Trophoblast cell (in vitro differentiated cells and primary cell): ENCODE results near the gene FCHSD2.

Source experiments
- DNase-seq, 2 donors: peaks; one replicate each; pipeline ENCODE4 v3.0.0-alpha.2; 2016
- H2AFZ ChIP-seq: 2 replicates; pipeline ENCODE4 v1.6.1; 2013; ENCODE audit warnings: low read length, moderate library complexity, mild to moderate bottlenecking; ENCODE audit not compliant: insufficient read depth, poor library complexity
- H2AK5ac ChIP-seq: 2 replicates; pipeline ENCODE4 v1.6.1; 2013; ENCODE audit warnings: mild to moderate bottlenecking, low read length
- H2BK120ac ChIP-seq: 2 replicates; pipeline ENCODE4 v1.6.1; 2013; ENCODE audit warnings: low read length, mild to moderate bottlenecking, moderate library complexity; ENCODE audit not compliant: insufficient read depth, poor library complexity
- H2BK12ac ChIP-seq: 2 replicates; pipeline ENCODE4 v1.6.1; 2013; ENCODE audit warnings: mild to moderate bottlenecking, low read length, moderate library complexity
- H2BK5ac ChIP-seq: 2 replicates; pipeline ENCODE4 v1.6.1; 2013; ENCODE audit warnings: low read length, low read depth, moderate library complexity, mild to moderate bottlenecking; ENCODE audit not compliant: poor library complexity
- H3K14ac ChIP-seq: 2 replicates; pipeline ENCODE4 v1.6.1; 2013; ENCODE audit warnings: mild to moderate bottlenecking, low read length
- H3K18ac ChIP-seq: 2 replicates; pipeline ENCODE4 v1.6.1; 2013; ENCODE audit warnings: mild to moderate bottlenecking, low read length
- H3K23ac ChIP-seq: 2 replicates; pipeline ENCODE4 v1.6.1; 2013; ENCODE audit warnings: low read length
- H3K27ac ChIP-seq: 2 replicates; pipeline ENCODE4 v1.5.1; 2013; ENCODE audit warnings: low read depth, mild to moderate bottlenecking, inconsistent platforms, low read length, moderate library complexity
- H3K27me3 ChIP-seq: 2 replicates; pipeline ENCODE4 v1.6.1; 2013; ENCODE audit warnings: inconsistent platforms, mild to moderate bottlenecking, low read length, moderate library complexity; ENCODE audit not compliant: insufficient read depth
- H3K36me3 ChIP-seq, 2 experiments: 1 replicate in 1 of 2; 2 replicates in 1 of 2; pipeline ENCODE4 v1.6.1; 2013; ENCODE audit warnings: low read length in 2 of 2, mild to moderate bottlenecking in 2 of 2, moderate library complexity in 1 of 2; ENCODE audit not compliant: insufficient read depth in 2 of 2, control insufficient read depth in 1 of 2
- H3K4ac ChIP-seq: 2 replicates; pipeline ENCODE4 v1.6.1; 2013; ENCODE audit warnings: low read depth, mild to moderate bottlenecking, low read length, moderate library complexity
- H3K4me1 ChIP-seq, 2 experiments: 1 replicate in 1 of 2; 2 replicates in 1 of 2; pipeline ENCODE4 v1.6.1; 2013; ENCODE audit warnings: low read length in 2 of 2, mild to moderate bottlenecking in 2 of 2, moderate library complexity in 1 of 2; ENCODE audit not compliant: insufficient read depth in 2 of 2, control insufficient read depth in 1 of 2
- H3K4me2 ChIP-seq: 2 replicates; pipeline ENCODE4 v1.6.1; 2013; ENCODE audit warnings: inconsistent platforms, mild to moderate bottlenecking, low read length, moderate library complexity
- H3K4me3 ChIP-seq: 2 replicates; pipeline ENCODE4 v1.5.1; 2013; ENCODE audit warnings: mild to moderate bottlenecking, low read depth, low read length, inconsistent platforms
- H3K79me1 ChIP-seq: one replicate; pipeline ENCODE4 v1.6.1; 2013; ENCODE audit warnings: low read length
- H3K79me2 ChIP-seq: 2 replicates; pipeline ENCODE4 v1.6.1; 2013; ENCODE audit warnings: low read length, mild to moderate bottlenecking; ENCODE audit not compliant: control insufficient read depth, insufficient read depth, poor library complexity
- H3K9ac ChIP-seq: 2 replicates; pipeline ENCODE4 v1.6.1; 2013; ENCODE audit warnings: mild to moderate bottlenecking, low read length
- H3K9me3 ChIP-seq: 2 replicates; pipeline ENCODE4 v1.6.1; 2013; ENCODE audit warnings: low read depth, mild to moderate bottlenecking, control low read depth, inconsistent platforms, low read length; ENCODE audit not compliant: insufficient read depth
- H4K12ac ChIP-seq: 2 replicates; pipeline ENCODE4 v1.6.1; 2013; ENCODE audit warnings: low read depth, mild to moderate bottlenecking, low read length, moderate library complexity
- H4K8ac ChIP-seq: 2 replicates; pipeline ENCODE4 v1.6.1; 2013; ENCODE audit warnings: low read depth, mild to moderate bottlenecking, low read length, moderate library complexity
- H4K91ac ChIP-seq: one replicate; pipeline ENCODE4 v1.6.1; 2013; ENCODE audit warnings: low read depth, mild to moderate bottlenecking, low read length, moderate library complexity
- WGBS: extraction: QIAGEN DNeasy Blood & Tissue Kit; methylation state at CpG from one replicate; pipeline ENCODE4 v1.1.7; 2013; ENCODE audit warnings: missing lambda C conversion rate; ENCODE audit not compliant: insufficient read length, insufficient coverage; ENCODE audit errors: extremely low coverage; 5-methylcytosine and 5-hydroxymethylcytosine counted together

Gene FCHSD2

GRCh38 chr11:73167363-73167954 lies 25.3 kb upstream of the FCHSD2 start:
- no CpG with 5 or more reads among the region's 3 CpGs for WGBS
- no peak overlapping the region for H2AFZ ChIP-seq
- H3K9ac ChIP-seq: no peak overlapping the region
- H3K4me1 ChIP-seq: peaks cover 6 to 13% of the 10 kb centered on the region in 2 experiments
- no peak overlapping the region for H4K12ac ChIP-seq
- DNase-seq: no peak
- H2BK5ac ChIP-seq: no peak overlapping the region
- no peak overlapping the region for H3K27ac ChIP-seq
- no peaks in the 10 kb centered on the region for H3K36me3 ChIP-seq
- H2AK5ac ChIP-seq: no peak overlapping the region
- no peaks in the 10 kb centered on the region for H3K27me3 ChIP-seq
- H3K4me2 ChIP-seq: no peak overlapping the region
- H3K79me2 ChIP-seq: no peaks in the 10 kb centered on the region
- H4K91ac ChIP-seq: no peak overlapping the region
- no peak overlapping the region for H3K18ac ChIP-seq
- H3K79me1 ChIP-seq: no peaks in the 10 kb centered on the region
- no peak overlapping the region for H2BK12ac ChIP-seq
- H2BK120ac ChIP-seq: no peak overlapping the region
- H4K8ac ChIP-seq: no peak overlapping the region
- H3K4ac ChIP-seq: no peak overlapping the region
- H3K9me3 ChIP-seq: no peaks in the 10 kb centered on the region
- no peak overlapping the region for H3K14ac ChIP-seq
- H3K4me3 ChIP-seq: no peak overlapping the region
- H3K23ac ChIP-seq: no peak overlapping the region

GRCh38 chr11:73164803-73165540 lies 22.9 kb upstream of the FCHSD2 start:
- Histone ChIP-seq H4K8ac (no peak overlapping the region), H3K27ac (no peak overlapping the region), H3K18ac (no peak overlapping the region), H3K4me3 (no peak overlapping the region), H3K79me2 (no peaks in the 10 kb centered on the region), H2BK12ac (no peak overlapping the region), H3K4ac (no peak overlapping the region), H3K4me2 (no peak overlapping the region), H3K27me3 (no peaks in the 10 kb centered on the region), H4K12ac (no peak overlapping the region), H3K4me1 (peaks cover 10 to 16% of the 10 kb centered on the region in 2 experiments), H3K9me3 (no peaks in the 10 kb centered on the region), H2BK5ac (no peak overlapping the region), H3K14ac (no peak overlapping the region), H2AFZ (no peak overlapping the region), H2AK5ac (no peak overlapping the region), H3K79me1 (no peaks in the 10 kb centered on the region), H4K91ac (no peak overlapping the region), H3K9ac (no peak overlapping the region), H3K36me3 (no peaks in the 10 kb centered on the region), H3K23ac (no peak overlapping the region), H2BK120ac (no peak overlapping the region)
- DNase-seq: no peak
- no CpG with 5 or more reads among the region's 2 CpGs for WGBS

- no peak overlapping the region for H2AK5ac ChIP-seq
- H3K18ac ChIP-seq: no peak overlapping the region
- no peak overlapping the region for H3K4me2 ChIP-seq
- H3K4me3 ChIP-seq: no peak overlapping the region
- no peaks in the 10 kb centered on the region for H3K36me3 ChIP-seq
- no peak overlapping the region for H3K23ac ChIP-seq
- no peak overlapping the region for H4K12ac ChIP-seq
- no peaks in the 10 kb centered on the region for H3K9me3 ChIP-seq
- no peak overlapping the region for H2BK120ac ChIP-seq
- no peaks in the 10 kb centered on the region for H3K79me1 ChIP-seq
- no peak overlapping the region for H3K9ac ChIP-seq
- peaks cover 10 to 11% of the 10 kb centered on the region in 2 experiments for H3K4me1 ChIP-seq
- DNase-seq: peak; percentile 86 to 96
- WGBS: no CpG with 5 or more reads among the region's 2 CpGs
- no peak overlapping the region for H3K14ac ChIP-seq
- H3K27ac ChIP-seq: no peak overlapping the region
- H3K4ac ChIP-seq: no peak overlapping the region
- no peak overlapping the region for H4K8ac ChIP-seq
- no peak overlapping the region for H2AFZ ChIP-seq
- H4K91ac ChIP-seq: no peak overlapping the region
- H2BK5ac ChIP-seq: no peak overlapping the region
- no peak overlapping the region for H2BK12ac ChIP-seq
- no peaks in the 10 kb centered on the region for H3K79me2 ChIP-seq
- H3K27me3 ChIP-seq: no peaks in the 10 kb centered on the region
Observed at GRCh38 chr11:73163638-73164174, 21.6 kb upstream of the FCHSD2 start.

DNA sequence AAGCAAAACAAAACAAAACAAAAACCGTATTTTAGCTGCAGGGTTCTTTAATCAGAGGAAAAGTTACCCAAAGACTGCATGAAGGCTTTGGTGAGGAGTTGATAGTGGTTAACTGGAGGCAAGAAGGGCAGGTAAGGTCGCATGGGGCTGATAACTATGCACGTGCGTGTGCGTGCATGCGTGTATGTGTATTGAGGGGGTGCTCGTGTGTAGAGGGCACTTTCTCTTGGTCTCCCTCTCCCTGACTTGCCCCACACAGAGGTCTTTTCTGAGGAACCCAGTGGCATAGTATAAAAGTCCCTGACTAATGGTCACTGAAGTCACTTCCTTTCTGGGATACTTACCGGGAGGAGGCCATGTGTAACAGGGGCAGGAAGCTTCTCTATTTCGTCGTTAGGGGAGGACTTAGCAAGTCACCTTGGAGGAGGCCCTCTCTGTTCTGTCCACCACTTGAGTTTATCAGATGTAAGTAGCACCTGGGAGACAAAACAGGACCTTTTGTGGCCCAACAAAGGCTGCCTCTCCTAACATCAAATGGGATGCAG lies 20.1 kb upstream of the FCHSD2 start:
- Histone ChIP-seq H3K36me3 (no peaks in the 10 kb centered on the region), H3K18ac (no peak overlapping the region)

More for the DNA sequence above, 20.1 kb upstream of the FCHSD2 start:
- H4K12ac ChIP-seq: no peak overlapping the region
- WGBS: no CpG with 5 or more reads among the region's 10 CpGs
- H3K9ac ChIP-seq: no peak overlapping the region
- no peak overlapping the region for H3K23ac ChIP-seq
- H2BK12ac ChIP-seq: no peak overlapping the region
- H3K4ac ChIP-seq: no peak overlapping the region
- no peak overlapping the region for H2BK5ac ChIP-seq
- H3K27ac ChIP-seq: no peak overlapping the region
- no peak overlapping the region for H2BK120ac ChIP-seq
- H4K91ac ChIP-seq: no peak overlapping the region
- no peak overlapping the region for H3K4me2 ChIP-seq
- H2AFZ ChIP-seq: no peak overlapping the region
- peaks cover 2% of the 10 kb centered on the region for H3K79me1 ChIP-seq
- peaks cover 15 to 23% of the 10 kb centered on the region in 2 experiments for H3K4me1 ChIP-seq
- no peak for DNase-seq
- H4K8ac ChIP-seq: no peak overlapping the region
- no peaks in the 10 kb centered on the region for H3K9me3 ChIP-seq
- H3K27me3 ChIP-seq: no peaks in the 10 kb centered on the region
- H2AK5ac ChIP-seq: no peak overlapping the region
- H3K14ac ChIP-seq: no peak overlapping the region
- H3K4me3 ChIP-seq: no peak overlapping the region
- H3K79me2 ChIP-seq: no peaks in the 10 kb centered on the region
